Bronchial epithelial cell (primary cell): Measurements from ENCODE around the gene PASD1. TPM values are rescaled to one million over a fixed set of nuclear protein-coding genes. Genes with fewer than 3 reads are reported as not detected.
A peak's percentile ranks its signal among the peaks of the same experiment; 100 is the strongest.

Source experiments
- DNase-seq: peaks from one replicate; pipeline ENCODE4 v3.0.0-alpha.2; 2010; ENCODE audit warnings: low read depth
- FAIRE-seq: peaks from 2 replicates; lab custom pipeline; 2011; peaks lifted over from hg19 to GRCh38; lab: Jason Lieb, UNC
- H3K27me3 ChIP-seq: 2 replicates; pipeline ENCODE4 v1.5.1; 2011; ENCODE audit warnings: low read length; ENCODE audit not compliant: control insufficient read depth, insufficient read depth
- H3K36me3 ChIP-seq: 2 replicates; pipeline ENCODE4 v1.5.1; 2011; ENCODE audit warnings: low read length; ENCODE audit not compliant: control insufficient read depth, insufficient read depth
- H3K4me3 ChIP-seq: 2 replicates; pipeline ENCODE4 v1.5.1; 2011; ENCODE audit warnings: mild to moderate bottlenecking, low read depth, low read length, control low read depth
- total RNA-seq: library from RNA; depleted of rRNA; stranded (reverse); fragments of >200 nt; gene quantifications from 2 replicates; pipeline ENCODE4 v1.2.1, GENCODE V29; 2014
- TF ChIP-seq, protein P1 (sequence below): IDR thresholded peaks from 2 replicates; pipeline ENCODE4 v1.5.1; 2011; ENCODE audit warnings: mild to moderate bottlenecking, moderate library complexity, low read length, control low read depth, inconsistent platforms; ENCODE audit not compliant: insufficient read depth, severe bottlenecking

The PASD1 gene
- total RNA-seq, 1 donor from 2014 or later = not detected

DNA sequence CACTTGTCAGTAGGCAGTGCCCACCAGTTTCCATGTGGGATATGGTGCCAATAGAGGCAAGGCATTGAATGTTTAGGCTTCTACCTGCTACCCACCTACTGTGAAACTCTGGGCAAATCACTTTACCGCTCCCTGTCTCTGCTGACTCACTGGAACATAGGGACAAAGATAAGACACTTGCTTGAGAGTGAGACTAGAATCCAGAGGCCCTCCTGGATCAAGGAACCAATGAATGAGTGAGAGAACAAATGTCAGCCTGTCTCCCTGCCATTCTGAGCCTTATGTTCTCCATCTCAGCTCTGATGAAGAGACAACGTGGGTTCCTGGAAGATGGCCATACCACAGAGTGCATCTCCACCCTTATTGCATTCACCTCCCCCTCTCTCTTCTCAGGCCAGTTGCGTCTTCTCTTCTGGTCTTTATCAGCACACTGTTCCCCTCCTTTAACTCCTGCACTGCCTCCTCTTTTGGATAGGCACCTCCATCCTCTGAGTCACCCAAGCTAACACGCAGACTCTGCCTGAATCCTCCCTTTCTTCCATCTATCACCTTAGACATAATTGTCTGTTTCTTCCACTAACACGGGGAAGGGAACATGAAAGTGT, 116.4 kb downstream of the PASD1 start:
- DNase-seq (no peak), FAIRE-seq (peak; percentile 40)
- Histone ChIP-seq H3K36me3 (no peaks in the 10 kb centered on the region), H3K4me3 (no peak overlapping the region), H3K27me3 (no peaks in the 10 kb centered on the region)
- TF ChIP-seq, protein P1, sequence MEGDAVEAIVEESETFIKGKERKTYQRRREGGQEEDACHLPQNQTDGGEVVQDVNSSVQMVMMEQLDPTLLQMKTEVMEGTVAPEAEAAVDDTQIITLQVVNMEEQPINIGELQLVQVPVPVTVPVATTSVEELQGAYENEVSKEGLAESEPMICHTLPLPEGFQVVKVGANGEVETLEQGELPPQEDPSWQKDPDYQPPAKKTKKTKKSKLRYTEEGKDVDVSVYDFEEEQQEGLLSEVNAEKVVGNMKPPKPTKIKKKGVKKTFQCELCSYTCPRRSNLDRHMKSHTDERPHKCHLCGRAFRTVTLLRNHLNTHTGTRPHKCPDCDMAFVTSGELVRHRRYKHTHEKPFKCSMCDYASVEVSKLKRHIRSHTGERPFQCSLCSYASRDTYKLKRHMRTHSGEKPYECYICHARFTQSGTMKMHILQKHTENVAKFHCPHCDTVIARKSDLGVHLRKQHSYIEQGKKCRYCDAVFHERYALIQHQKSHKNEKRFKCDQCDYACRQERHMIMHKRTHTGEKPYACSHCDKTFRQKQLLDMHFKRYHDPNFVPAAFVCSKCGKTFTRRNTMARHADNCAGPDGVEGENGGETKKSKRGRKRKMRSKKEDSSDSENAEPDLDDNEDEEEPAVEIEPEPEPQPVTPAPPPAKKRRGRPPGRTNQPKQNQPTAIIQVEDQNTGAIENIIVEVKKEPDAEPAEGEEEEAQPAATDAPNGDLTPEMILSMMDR = no peak

DNA sequence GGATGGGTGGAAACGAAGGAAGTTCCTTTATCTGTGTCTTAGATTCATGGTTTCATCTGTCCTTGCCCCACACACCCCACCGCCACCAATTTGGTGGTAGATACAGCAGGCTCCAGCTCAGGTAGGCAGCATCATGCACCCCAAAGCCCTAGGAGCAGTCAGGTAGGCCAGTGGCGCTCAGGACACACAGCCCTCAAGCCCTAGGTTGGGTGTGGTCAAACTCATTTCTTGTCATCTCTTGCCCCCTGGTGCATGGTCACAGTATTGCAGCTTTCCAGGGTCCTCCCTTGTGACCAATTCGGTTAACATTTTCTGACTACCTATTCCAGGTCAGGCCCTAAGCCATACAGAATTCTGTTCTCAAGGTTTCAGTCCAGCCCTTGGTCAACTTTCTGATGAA, 117.3 kb downstream of the PASD1 start:
- Histone ChIP-seq H3K4me3 (no peak overlapping the region), H3K36me3 (no peaks in the 10 kb centered on the region), H3K27me3 (no peaks in the 10 kb centered on the region)
- TF ChIP-seq, protein P1 = peak; percentile 56
- DNase-seq (peak; percentile 29), FAIRE-seq (no peak)

DNA sequence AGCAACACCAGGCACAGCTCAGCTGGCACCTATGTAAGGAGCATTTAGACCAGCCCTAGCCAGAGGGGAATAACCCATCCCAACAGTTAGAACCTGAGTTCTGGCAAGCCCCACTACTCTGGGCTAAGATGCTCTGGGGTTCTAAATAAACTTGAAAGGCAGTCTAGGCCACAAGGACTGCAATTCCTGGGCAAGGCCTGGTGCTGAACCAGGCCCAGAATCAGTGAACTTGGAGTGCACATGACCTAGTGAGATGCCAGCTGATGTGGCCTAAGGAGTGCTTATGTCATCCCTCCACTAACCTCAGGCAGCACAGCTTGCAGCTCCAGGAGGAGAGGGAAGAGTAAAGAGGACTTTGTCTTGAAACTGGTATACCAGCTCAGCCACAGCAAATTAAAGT, 124.2 kb downstream of the PASD1 start:
- Histone ChIP-seq H3K27me3 (no peaks in the 10 kb centered on the region), H3K4me3 (no peak overlapping the region), H3K36me3 (no peaks in the 10 kb centered on the region)
- TF ChIP-seq, protein P1 = no peak
- no peak for DNase-seq
- no peak for FAIRE-seq

DNA sequence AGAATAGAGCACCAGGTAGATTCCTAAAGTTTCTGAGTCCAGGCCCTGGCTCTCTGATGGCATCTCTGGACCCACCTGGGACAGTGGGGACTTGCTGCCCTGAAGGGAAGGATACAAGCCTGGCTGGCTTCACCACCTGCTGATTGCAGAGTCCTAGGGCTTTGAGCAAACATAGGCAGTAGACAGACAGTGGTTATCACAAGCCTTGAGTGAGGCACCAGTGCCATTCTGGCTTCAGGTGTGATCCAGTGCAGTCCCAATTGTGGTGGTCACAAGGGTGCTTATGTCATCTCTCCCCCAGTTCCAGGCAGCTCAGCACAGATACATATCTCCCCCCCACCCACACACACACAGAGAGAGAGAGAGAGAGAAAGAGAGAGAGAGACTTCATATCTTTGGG, 125.2 kb downstream of the PASD1 start:
- FAIRE-seq (no peak), DNase-seq (no peak)
- TF ChIP-seq, protein P1 = no peak
- H3K4me3 ChIP-seq = no peak overlapping the region
- no peaks in the 10 kb centered on the region for H3K36me3 ChIP-seq
- H3K27me3 ChIP-seq = no peaks in the 10 kb centered on the region

DNA sequence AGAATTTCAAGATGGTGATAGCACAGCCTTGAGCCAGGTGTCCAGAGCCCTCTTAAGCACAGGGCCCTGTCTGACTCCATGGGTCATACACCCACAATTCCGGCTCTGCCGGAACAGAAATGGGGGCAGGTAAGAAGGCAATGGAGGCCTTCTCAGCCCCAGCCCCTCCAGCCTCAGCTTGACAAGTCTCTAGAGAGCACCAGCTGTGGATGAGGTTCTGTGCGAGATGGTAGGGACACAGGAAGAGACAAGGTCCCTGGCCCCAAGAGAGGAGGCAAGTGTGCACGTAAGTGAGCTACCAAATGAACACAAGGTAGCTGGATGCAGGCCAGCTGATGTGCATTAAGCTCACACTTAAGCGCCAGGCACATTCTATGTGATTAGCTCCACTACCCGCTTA, 129.3 kb downstream of the PASD1 start:
- no peaks in the 10 kb centered on the region for H3K27me3 ChIP-seq
- no peaks in the 10 kb centered on the region for H3K36me3 ChIP-seq
- DNase-seq (no peak), FAIRE-seq (no peak)
- H3K4me3 ChIP-seq = no peak overlapping the region
- TF ChIP-seq, protein P1 = no peak

DNA sequence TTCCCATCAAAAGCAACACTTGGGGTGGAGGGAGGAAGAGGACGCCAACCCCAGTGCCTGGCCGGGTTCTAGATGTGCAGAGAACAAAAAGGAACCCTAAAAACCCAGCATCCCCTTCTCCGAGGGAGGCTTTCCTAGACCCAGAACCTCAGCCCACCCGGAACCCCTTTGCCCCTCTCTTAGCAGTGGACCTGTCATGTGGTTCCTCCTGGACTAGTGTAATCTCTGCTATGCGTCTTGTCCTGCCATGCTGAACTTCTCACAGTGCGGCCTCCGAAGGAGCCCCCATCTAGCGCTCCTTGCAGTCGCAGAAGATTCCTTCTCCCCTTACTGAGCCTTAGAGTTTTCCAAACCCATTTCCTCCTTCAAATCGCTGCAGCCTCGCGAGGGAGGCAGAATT, 130.6 kb downstream of the PASD1 start:
- Histone ChIP-seq H3K4me3 (no peak overlapping the region), H3K27me3 (no peaks in the 10 kb centered on the region), H3K36me3 (no peaks in the 10 kb centered on the region)
- DNase-seq (no peak), FAIRE-seq (no peak)
- TF ChIP-seq, protein P1 = no peak
